IMR-90 (cell line): ENCODE results near the gene LANCL3. TPM values are rescaled to one million over a fixed set of nuclear protein-coding genes. Genes with fewer than 3 reads are reported as not detected.

Experiments used
- ATAC-seq: fragments of 200-7000 bp; cut with Tn5 transposase; 2 replicates; pipeline ENCODE4 v1.9.1; 2020; ENCODE audit warnings: low read depth, mild to moderate bottlenecking, moderate library complexity
- BruUV-seq: library from RNA; stranded (reverse); fragments of 400-500 nt; replicated peaks from 2 replicates; lab custom pipeline; 2021; lab: Mats Ljungman, UMichigan
- CTCF ChIA-PET: fragments of 300-600 bp; formaldehyde crosslinking; extraction: SDS; loops from one replicate; lab custom pipeline; 2021; ENCODE audit warnings: antibody characterized with exemption; lab: Yijun Ruan, JAX
- POLR2A ChIA-PET: fragments of 300-600 bp; sonication (Branson Sonifier 250); formaldehyde crosslinking; loops from one replicate; lab custom pipeline; 2022; ENCODE audit warnings: antibody characterized with exemption; ENCODE audit not compliant: unreplicated experiment; lab: Charles Lee
- DNase-seq: peaks from one replicate; pipeline ENCODE4 v3.0.0; 2013
- H2AFZ ChIP-seq: replicated peaks from 2 replicates; pipeline ENCODE3; 2013; ENCODE audit warnings: low read length, mild to moderate bottlenecking; ENCODE audit not compliant: poor library complexity
- H2AK5ac ChIP-seq: 2 replicates; pipeline ENCODE4 v1.6.1; 2013; ENCODE audit warnings: low read depth, low read length, inconsistent platforms
- H2AK9ac ChIP-seq: replicated peaks from 2 replicates; pipeline ENCODE3; 2013; ENCODE audit warnings: mild to moderate bottlenecking, low read depth, low read length, moderate library complexity; ENCODE audit not compliant: poor library complexity
- H2BK120ac ChIP-seq: 2 replicates; pipeline ENCODE4 v1.6.1; 2013; ENCODE audit warnings: low read depth, low read length, inconsistent platforms
- H2BK15ac ChIP-seq: 3 replicates; pipeline ENCODE4 v1.6.1; 2013; ENCODE audit warnings: low read depth, low read length, inconsistent platforms
- H2BK20ac ChIP-seq: 2 replicates; pipeline ENCODE4 v1.6.1; 2013; ENCODE audit warnings: low read depth, mild to moderate bottlenecking, inconsistent platforms, low read length, moderate library complexity
- H2BK5ac ChIP-seq: 2 replicates; pipeline ENCODE4 v1.6.1; 2013; ENCODE audit warnings: mild to moderate bottlenecking, low read depth, low read length, inconsistent platforms; ENCODE audit not compliant: poor library complexity, severe bottlenecking
- H3K14ac ChIP-seq: replicated peaks from 2 replicates; pipeline ENCODE4 v1.6.1; 2013; ENCODE audit warnings: low read depth, low read length, inconsistent platforms
- H3K18ac ChIP-seq: 2 replicates; pipeline ENCODE4 v1.6.1; 2013; ENCODE audit warnings: low read depth, low read length, control low read depth
- H3K23ac ChIP-seq: 2 replicates; pipeline ENCODE4 v1.6.1; 2013; ENCODE audit warnings: low read depth, low read length, inconsistent platforms
- H3K27ac ChIP-seq: 2 replicates; pipeline ENCODE4 v1.5.1; 2013; ENCODE audit warnings: mild to moderate bottlenecking, control low read depth, low read length; ENCODE audit not compliant: insufficient read depth
- H3K27me3 ChIP-seq: 2 replicates; pipeline ENCODE4 v1.6.1; 2013; ENCODE audit warnings: low read length; ENCODE audit not compliant: control insufficient read depth, insufficient read depth
- H3K36me3 ChIP-seq: 2 replicates; pipeline ENCODE4 v1.6.1; 2013; ENCODE audit warnings: low read length, mixed read lengths; ENCODE audit not compliant: control insufficient read depth, insufficient read depth
- H3K4ac ChIP-seq: 2 replicates; pipeline ENCODE4 v1.6.1; 2013; ENCODE audit warnings: low read depth, low read length, inconsistent platforms
- H3K4me1 ChIP-seq: 2 replicates; pipeline ENCODE4 v1.6.1; 2013; ENCODE audit warnings: low read length, mixed read lengths; ENCODE audit not compliant: control insufficient read depth, insufficient read depth
- H3K4me2 ChIP-seq: 2 replicates; pipeline ENCODE4 v1.6.1; 2013; ENCODE audit warnings: low read depth, mild to moderate bottlenecking, control low read depth, low read length, moderate library complexity
- H3K4me3 ChIP-seq: 2 replicates; pipeline ENCODE4 v1.5.1; 2013; ENCODE audit warnings: low read depth, mild to moderate bottlenecking, control low read depth, low read length, moderate library complexity; ENCODE audit not compliant: insufficient read depth
- H3K56ac ChIP-seq: 2 replicates; pipeline ENCODE4 v1.6.1; 2013; ENCODE audit warnings: low read length, inconsistent platforms; ENCODE audit not compliant: insufficient read depth; ENCODE audit errors: extremely low read depth
- H3K79me1 ChIP-seq, 2 experiments: 2 replicates each; pipeline ENCODE4 v1.6.1; 2013; ENCODE audit warnings: low read length in 2 of 2, inconsistent platforms in 1 of 2, low read depth in 1 of 2
- H3K9ac ChIP-seq: 2 replicates; pipeline ENCODE4 v1.6.1; 2013; ENCODE audit warnings: low read depth, low read length, control low read depth
- H3K9me1 ChIP-seq: 2 replicates; pipeline ENCODE4 v1.6.1; 2013; ENCODE audit warnings: low read length, inconsistent platforms; ENCODE audit not compliant: insufficient read depth
- H3K9me3 ChIP-seq: 2 replicates; pipeline ENCODE4 v1.6.1; 2013; ENCODE audit warnings: low read length; ENCODE audit not compliant: control insufficient read depth, insufficient read depth
- H4K20me1 ChIP-seq: 2 replicates; pipeline ENCODE4 v1.6.1; 2013; ENCODE audit warnings: low read length, inconsistent platforms; ENCODE audit not compliant: insufficient read depth
- H4K5ac ChIP-seq: 2 replicates; pipeline ENCODE4 v1.6.1; 2013; ENCODE audit warnings: mild to moderate bottlenecking, low read depth, low read length, control low read depth
- H4K8ac ChIP-seq, 2 experiments: 2 replicates each; pipeline ENCODE4 v1.6.1; 2013; ENCODE audit warnings: low read depth in 2 of 2, low read length in 2 of 2, control low read depth in 1 of 2, inconsistent platforms in 1 of 2
- H4K91ac ChIP-seq: 2 replicates; pipeline ENCODE4 v1.6.1; 2013; ENCODE audit warnings: low read depth, low read length, inconsistent platforms; ENCODE audit not compliant: insufficient read depth
- BHLHE40 ChIP-seq: fragments of 150-350 bp; IDR thresholded peaks from 2 replicates; pipeline ENCODE4 v1.6.1; 2016; ENCODE audit warnings: mild to moderate bottlenecking, low read depth, low read length
- CTCF ChIP-seq: conservative IDR thresholded peaks from 2 replicates; pipeline ENCODE4 v1.5.1; 2012; ENCODE audit warnings: mild to moderate bottlenecking, low read depth, low read length, improper control_type of control experiment
- FOS ChIP-seq: fragments of 150-350 bp; IDR thresholded peaks from 2 replicates; pipeline ENCODE4 v1.6.1; 2016; ENCODE audit warnings: low read depth, low read length
- MAFK ChIP-seq: IDR thresholded peaks from 2 replicates; pipeline ENCODE4 v1.6.1; 2012; ENCODE audit warnings: low read depth, low read length, improper control_type of control experiment
- MXI1 ChIP-seq: IDR thresholded peaks from 2 replicates; pipeline ENCODE4 v1.6.1; 2012; ENCODE audit warnings: low read depth, mild to moderate bottlenecking, low read length, moderate library complexity, borderline replicate concordance
- NFE2L2 ChIP-seq: fragments of 150-350 bp; IDR thresholded peaks from 2 replicates; pipeline ENCODE4 v1.6.1; 2016; ENCODE audit warnings: low read depth, mild to moderate bottlenecking, low read length
- RCOR1 ChIP-seq: IDR thresholded peaks from 2 replicates; pipeline ENCODE4 v1.6.1; 2012; ENCODE audit warnings: mild to moderate bottlenecking, low read length, improper control_type of control experiment; ENCODE audit not compliant: insufficient replicate concordance
- SMC3 ChIP-seq: fragments of 150-350 bp; IDR thresholded peaks from 2 replicates; pipeline ENCODE4 v1.6.1; 2016; ENCODE audit warnings: low read depth, mild to moderate bottlenecking, antibody characterized with exemption, low read length, moderate library complexity
- WGBS, 2 experiments: methylation state at CpG; one replicate each; pipeline versions ENCODE4 v1.1.5 to v1.1.7; 2013; ENCODE audit warnings: missing lambda C conversion rate in 2 of 2; ENCODE audit not compliant: insufficient read length in 1 of 2; ENCODE audit errors: extremely low coverage in 2 of 2; 5-methylcytosine and 5-hydroxymethylcytosine counted together
- dilution Hi-C: fragments of 300-500 bp; cut with HindIII; formaldehyde crosslinking; loops from one replicate; pipeline ENCODE4 v1.14.3; 2018; ENCODE audit warnings: low sequenced_read_pairs; ENCODE audit not compliant: unreplicated experiment
- in situ Hi-C: fragments of 300-500 bp; cut with MboI; formaldehyde crosslinking; loops from 3 replicates; pipeline ENCODE4 v1.14.3; 2019; ENCODE audit warnings: low sequenced_read_pairs, inconsistent platforms, mixed read lengths
- intact Hi-C: fragments of 100-400 bp; cut with micrococcal nuclease; formaldehyde crosslinking; loops from 2 replicates; pipeline ENCODE4 v1.10.0; 2022
- polyA plus RNA-seq, 3 experiments: library from polyadenylated mRNA; depleted of rRNA; stranded (reverse); fragments of >200 nt; gene quantifications; 2 replicates each; pipeline ENCODE4 v1.2.3, GENCODE V29; 2012; ENCODE audit warnings: low replicate concordance in 1 of 3
- total RNA-seq: library from RNA; depleted of rRNA; stranded (reverse); fragments of >200 nt; gene quantifications from 2 replicates; pipeline ENCODE4 v1.2.3, GENCODE V29; 2012

The LANCL3 gene
- total and polyA plus RNA-seq, 2 of the 4 experiments (the other 2 are of a cell fraction): not detected

GRCh38 chrX:37590047-37590446, 18.6 kb downstream of the LANCL3 start:
- DNase-seq: no peak
- Histone ChIP-seq H3K9me1 (no peaks in the 10 kb centered on the region), H3K14ac (no peak overlapping the region), H2BK20ac (no peak overlapping the region), H2BK5ac (no peak overlapping the region), H2BK15ac (no peak overlapping the region), H3K56ac (no peak overlapping the region), H3K9me3 (no peaks in the 10 kb centered on the region), H4K5ac (no peak overlapping the region), H2AFZ (no peak overlapping the region), H2AK5ac (no peak overlapping the region), H4K8ac (no peak overlapping the region), H3K4me1 (no peaks in the 10 kb centered on the region), H2BK120ac (no peak overlapping the region), H3K18ac (no peak overlapping the region), H3K23ac (no peak overlapping the region), H3K4me2 (no peak overlapping the region), H3K27ac (no peak overlapping the region), H2AK9ac (no peak overlapping the region), H3K9ac (no peak overlapping the region), H3K79me1 (no peaks in the 10 kb centered on the region), H4K91ac (no peak overlapping the region), H3K4ac (no peak overlapping the region), H4K20me1 (no peaks in the 10 kb centered on the region), H3K4me3 (no peak overlapping the region), H3K27me3 (no peaks in the 10 kb centered on the region), H3K36me3 (no peaks in the 10 kb centered on the region)
- intact Hi-C loops: no loop called here
- BruUV-seq: no TSS peak
- no CpG with 5 or more reads among the region's 2 CpGs for WGBS, 2 experiments
- no peak for ATAC-seq
- dilution Hi-C loops: no loop called here
- ChIA-PET CTCF (interaction anchor here (1.2 kb wide), 1 partner anchor 31 kb away, joined by 3 read pairs; no protein-coding TSS in a partner anchor), POLR2A (no interaction called here)
- in situ Hi-C loops: no loop called here
- TF ChIP-seq NFE2L2 (no peak), BHLHE40 (no peak), FOS (no peak), SMC3 (no peak), MAFK (peak; percentile 63), MXI1 (no peak), RCOR1 (no peak), CTCF (no peak)
